GM19468 (cell line): ENCODE results near the gene POLRMT.

Source experiments
- ATAC-seq: cut with Tn5 transposase; IDR thresholded peaks from one replicate; pipeline ENCODE4 v1.9.1; 2021; ENCODE audit warnings: mild to moderate bottlenecking, moderate library complexity, moderate number of reproducible peaks; ENCODE audit not compliant: unreplicated experiment; ENCODE audit errors: extremely low read depth

The POLRMT gene

DNA sequence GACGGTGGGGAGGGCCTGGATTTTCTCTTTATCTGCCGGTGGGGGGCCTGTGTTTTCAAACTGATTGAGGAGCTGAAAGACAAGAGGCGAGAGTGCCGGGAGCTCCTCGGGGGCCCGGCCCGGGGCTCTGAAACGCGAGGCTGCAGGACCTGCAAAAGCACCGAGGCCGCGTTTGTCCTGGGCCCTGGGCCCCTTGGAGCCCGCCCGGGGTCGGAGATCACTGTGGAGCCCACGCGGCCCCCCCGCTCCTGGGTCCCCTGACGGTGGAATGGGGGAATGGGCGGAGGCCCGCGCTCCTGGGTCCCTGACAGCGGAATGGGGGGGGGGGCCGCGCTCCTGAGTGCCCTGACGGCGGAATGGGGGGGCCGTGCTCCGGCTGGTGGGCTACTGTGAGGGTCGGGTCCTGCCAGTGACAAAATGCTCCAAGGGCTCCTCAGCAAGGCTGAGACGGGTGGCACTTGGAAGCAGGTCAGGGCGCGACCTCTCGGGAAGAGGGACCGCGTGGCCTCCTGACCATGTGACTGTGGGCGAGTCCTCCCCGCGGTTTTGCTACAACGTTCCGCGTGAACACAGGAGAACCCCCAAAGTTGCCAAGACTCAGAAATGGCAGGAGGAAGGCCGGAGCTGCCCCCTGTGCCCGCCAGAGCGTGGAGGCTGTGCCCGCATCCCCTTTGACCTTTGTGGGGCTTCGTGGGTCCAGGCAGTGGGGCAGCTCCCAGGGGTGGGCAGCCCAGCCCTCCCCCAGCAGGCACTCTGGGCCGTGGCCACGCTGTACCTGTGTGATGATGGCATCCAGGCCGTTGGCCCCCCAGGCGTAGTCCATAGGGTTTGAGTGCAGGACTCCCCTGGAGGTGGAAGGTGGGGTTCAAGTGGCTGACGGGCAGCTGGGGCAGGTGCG lies 15.8 kb upstream of the POLRMT start:
- ATAC-seq, result no peak

DNA sequence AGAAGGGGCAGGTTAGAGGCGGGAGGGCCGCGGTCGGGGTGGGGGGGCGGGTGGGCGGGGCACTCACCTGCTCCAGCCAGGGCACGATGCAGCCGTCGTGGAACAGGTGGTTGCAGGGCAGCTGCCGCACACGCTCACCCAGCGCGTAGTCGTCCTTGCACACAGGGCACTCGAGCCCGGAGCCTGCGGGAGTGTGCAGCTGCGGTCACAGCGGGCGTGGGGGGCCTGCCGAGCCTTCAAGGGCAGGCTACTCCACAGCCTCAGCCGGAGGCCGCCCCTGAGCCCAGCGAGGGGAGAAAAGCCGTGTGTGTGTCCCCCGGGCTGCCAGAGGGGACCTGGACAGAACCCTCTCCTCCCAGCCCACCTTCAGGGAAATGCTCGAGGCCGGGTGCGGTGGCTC lies 15.0 kb upstream of the POLRMT start:
- ATAC-seq, result no peak

GRCh38 chr19:647566-648284 lies 14.4 kb upstream of the POLRMT start:
- no peak for ATAC-seq

DNA sequence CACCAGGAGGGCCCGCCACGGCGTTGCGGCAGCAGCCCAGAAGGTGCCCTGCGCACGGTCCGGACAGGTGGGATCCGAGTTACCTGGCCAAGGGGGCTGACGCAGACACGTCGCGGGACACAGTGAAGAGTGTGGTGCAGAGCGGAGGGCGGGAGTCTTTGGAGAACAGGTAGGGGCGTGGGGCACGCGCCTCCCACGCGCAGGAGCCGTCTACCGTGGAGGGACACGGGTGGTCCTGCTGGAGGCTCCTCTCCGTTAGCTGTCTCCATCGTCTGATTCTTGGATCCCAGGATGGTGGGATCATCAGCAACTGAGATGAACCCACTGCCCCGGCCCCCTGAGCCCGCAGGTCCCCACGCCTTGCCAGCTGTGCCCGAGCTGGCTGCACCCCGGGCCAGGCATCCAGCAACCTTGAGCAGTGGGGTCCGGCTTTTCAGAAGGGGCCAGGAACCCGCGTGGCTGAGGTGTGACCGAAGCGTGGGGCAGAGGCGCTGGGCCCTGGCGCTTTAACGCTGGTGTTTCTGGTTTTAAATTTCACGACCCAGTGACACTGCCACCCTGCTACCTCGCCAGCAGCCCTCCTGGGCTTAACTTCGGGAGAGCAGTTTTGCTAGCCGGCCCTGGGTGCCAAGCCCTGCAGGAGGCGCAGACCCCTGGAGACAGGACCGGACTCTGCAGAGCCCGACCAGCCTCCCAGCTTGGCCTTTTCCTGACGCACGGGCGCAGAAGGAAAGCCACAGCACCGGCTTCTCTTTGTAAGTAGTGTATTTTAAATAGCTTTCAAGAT lies 13.6 kb upstream of the POLRMT start:
- ATAC-seq, result no peak

GRCh38 chr19:645912-646778 lies 12.8 kb upstream of the POLRMT start:
- no peak for ATAC-seq

- no peak for ATAC-seq
Observed at GRCh38 chr19:644789-645188, 11.5 kb upstream of the POLRMT start.

DNA sequence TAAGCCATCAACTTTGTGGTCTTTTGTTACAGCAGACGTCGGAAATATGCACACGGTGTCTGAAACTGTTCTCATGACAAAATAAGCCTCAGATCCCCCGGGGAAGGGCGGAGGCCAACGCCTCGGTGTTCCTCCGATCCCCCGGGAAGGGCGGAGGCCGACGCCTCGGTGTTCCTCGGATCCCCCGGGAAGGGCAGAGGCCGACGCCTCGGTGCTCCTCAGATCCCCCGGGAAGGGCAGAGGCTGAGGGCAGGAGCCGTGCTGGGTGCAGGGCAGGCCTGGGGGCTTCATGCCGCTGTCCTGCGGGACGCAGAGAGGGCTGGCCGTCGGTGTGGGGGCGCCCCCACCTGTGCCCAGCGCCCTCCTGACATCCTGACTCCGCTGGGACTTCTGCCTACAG lies 11.0 kb upstream of the POLRMT start:
- ATAC-seq, result no peak

DNA sequence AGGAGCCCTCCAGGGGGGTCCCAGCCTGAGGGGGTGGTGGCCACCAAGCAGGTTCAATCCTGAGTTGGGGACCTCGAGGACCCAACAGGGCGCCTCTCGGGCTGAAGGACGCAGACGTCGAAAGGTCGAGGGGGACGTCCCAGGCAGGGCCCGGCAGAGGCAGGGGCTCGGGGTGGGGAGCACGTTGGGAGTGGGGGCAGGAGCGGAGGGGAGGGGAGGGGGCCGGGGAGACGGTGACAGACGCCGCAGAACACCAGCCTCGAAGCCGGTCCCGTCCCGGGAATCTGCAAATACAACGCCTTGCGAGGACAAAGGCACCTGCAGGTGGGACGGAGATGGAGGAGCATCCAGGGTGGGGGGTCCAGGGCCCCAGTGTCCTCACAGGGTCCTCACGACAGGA lies 10.4 kb upstream of the POLRMT start:
- ATAC-seq, result no peak

- ATAC-seq, result no peak
Observed at GRCh38 chr19:642767-643727, 9.7 kb upstream of the POLRMT start.

DNA sequence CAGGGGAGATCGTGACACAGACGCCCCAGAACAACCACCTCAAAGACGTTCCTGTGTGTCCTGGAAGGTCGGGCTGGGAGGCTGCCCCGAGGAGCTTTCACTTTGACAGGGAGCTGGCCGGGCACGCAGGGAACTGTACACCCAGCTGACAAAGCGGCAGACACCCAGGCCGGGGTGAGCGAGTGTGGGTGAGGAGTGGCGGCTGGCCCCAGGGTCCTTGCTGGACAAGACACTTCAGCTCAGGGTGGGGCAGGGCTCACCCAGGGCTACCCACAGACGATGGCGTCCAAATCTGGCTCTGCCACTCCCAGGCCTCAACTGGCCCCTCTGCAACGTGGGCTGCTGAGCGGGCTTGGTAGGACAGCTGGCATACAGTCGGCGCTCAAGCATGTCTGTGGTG lies 8.4 kb upstream of the POLRMT start:
- no peak for ATAC-seq

- no peak for ATAC-seq
Observed at GRCh38 chr19:640606-641189, 7.4 kb upstream of the POLRMT start.

GRCh38 chr19:640161-640558 lies 6.8 kb upstream of the POLRMT start:
- ATAC-seq, result no peak

- ATAC-seq, result no peak
Observed at GRCh38 chr19:639253-640160, 6.2 kb upstream of the POLRMT start, which contains the start of gene FGF22. FGF22 (plus strand) TSS chr19:639879; CDS start chr19:639926, 47 bp downstream.

DNA sequence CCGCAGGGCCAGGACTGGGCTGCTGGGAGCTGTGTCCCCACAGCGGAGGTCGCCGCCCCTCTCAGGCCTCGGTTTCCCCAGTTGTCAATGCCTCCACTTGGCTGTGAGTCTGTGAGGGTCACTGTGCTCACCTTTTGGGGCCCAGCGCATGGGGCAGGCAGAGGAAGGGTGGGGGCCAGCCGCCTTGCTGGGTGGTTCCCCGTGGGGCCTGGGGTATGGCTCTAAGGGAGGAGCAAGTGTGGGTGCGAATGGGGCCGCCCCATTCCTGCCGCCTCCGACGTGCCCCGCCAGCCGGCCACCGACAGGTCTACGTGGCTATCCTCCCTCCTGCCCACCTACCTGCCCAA lies 5.5 kb upstream of the POLRMT start:
- ATAC-seq, result no peak

- ATAC-seq, result no peak
Observed at GRCh38 chr19:634975-635652, 1.8 kb upstream of the POLRMT start.

DNA sequence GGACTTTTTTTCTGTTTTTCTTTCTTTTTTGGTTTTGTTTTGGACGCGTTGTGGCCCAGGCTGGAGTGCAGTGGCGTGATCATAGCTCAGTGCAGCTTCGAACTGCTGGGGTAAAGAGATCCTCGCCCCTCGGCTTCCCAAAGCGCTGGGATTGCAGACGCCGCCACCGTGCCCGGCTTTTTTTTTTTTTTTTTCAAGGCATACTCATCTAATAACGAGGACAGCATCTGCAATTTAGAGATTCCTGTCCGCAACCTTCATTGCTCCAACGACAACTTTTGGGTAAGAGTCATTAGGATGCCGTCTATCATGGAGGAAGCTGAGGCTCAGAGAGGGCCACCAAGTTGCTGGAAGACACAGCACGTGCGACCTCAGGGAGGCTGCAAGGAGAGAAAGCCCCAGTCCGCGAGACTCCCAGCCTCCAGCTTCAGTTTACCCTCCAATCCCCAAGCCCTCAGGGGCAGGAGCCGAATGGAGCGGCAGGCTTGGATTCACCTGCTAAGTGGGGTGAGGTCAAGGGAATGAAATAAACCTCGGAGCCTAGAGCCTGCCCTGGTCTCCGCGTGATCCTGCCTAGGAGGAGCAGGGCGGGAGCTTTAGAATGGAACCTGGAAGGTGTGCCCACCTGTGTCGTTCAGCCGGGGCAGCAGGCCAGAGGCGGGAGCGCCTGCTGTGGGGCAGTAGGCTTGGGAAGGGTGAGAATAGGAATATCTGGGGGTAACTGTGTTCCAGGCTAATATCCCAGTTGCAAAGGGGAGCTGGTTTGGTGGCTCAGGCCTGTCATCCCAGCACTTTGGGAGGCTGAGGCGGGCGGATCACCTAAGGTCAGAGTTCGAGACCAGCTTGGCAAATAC lies 676 bp upstream of the POLRMT start:
- no peak for ATAC-seq
